Measurements from ENCODE around the gene GPATCH3.

DNA sequence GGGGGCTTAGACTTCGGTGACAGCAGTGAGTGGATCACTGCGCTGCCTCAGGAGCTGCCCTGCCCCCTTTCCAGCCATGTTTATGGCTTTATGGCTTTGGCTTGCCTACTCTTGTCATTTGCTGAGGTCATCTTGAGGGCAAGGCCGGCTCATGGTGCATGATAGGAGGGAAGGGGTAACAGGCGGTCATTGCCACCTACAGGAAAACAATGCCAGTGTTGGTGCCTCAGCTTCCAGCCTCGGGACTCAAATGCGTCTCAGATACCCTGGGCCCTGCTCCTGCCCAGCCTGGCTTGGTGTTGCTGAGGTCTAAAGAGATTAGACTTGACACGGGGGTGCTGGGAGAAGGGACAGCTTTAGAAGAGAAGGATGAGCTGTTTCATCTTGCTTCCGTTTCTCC lies 45.5 kb upstream of the GPATCH3 start:
- TF ChIP-seq POLR2AphosphoS5 (IDR thresholded peaks at IDR 0.05; ENCODE audit: low read depth, low read length) = no peak
- no peak for TF ChIP-seq TAF1 (IDR thresholded peaks at IDR 0.05; ENCODE audit: borderline replicate concordance, insufficient read depth, low read length)

Data from PFSK-1 (cell line).